Measurements from ENCODE around the gene RFX7. TPM values are rescaled to one million over a fixed set of nuclear protein-coding genes. Genes with fewer than 3 reads are reported as not detected.

The RFX7 gene
- total and polyA plus RNA-seq, 2 of the 4 experiments (the other 2 are of a cell fraction): 4.1 to 10.6 TPM

DNA sequence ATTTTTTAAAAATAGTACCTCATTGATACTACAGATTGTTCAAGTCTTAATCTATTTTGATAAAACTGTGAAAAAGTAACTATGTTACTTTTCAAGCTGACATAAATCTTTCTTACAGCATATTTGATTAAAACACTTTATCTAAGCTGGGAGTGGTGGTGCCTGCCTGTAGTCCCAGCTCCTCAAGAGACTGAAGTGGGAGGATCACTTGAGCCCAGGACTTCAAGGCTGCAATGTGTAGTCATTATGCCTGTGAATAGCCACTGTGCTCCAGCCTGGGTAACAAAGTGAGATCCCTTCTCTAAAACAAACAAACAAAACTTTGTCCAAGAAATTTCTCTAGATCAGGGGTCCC lies 190.7 kb downstream of the RFX7 start:
- TF ChIP-seq CHD1 (IDR thresholded peaks at IDR 0.05; ENCODE audit: low read depth, low read length): no peak
- TF ChIP-seq RFX5 (IDR thresholded peaks at IDR 0.05; ENCODE audit: low read depth, low read length): no peak
- TF ChIP-seq, protein P1, sequence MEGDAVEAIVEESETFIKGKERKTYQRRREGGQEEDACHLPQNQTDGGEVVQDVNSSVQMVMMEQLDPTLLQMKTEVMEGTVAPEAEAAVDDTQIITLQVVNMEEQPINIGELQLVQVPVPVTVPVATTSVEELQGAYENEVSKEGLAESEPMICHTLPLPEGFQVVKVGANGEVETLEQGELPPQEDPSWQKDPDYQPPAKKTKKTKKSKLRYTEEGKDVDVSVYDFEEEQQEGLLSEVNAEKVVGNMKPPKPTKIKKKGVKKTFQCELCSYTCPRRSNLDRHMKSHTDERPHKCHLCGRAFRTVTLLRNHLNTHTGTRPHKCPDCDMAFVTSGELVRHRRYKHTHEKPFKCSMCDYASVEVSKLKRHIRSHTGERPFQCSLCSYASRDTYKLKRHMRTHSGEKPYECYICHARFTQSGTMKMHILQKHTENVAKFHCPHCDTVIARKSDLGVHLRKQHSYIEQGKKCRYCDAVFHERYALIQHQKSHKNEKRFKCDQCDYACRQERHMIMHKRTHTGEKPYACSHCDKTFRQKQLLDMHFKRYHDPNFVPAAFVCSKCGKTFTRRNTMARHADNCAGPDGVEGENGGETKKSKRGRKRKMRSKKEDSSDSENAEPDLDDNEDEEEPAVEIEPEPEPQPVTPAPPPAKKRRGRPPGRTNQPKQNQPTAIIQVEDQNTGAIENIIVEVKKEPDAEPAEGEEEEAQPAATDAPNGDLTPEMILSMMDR (conservative IDR thresholded peaks at IDR 0.05; ENCODE audit: low read depth, low read length): no peak
- no peak for TF ChIP-seq NFE2L2 (IDR thresholded peaks at IDR 0.05; ENCODE audit: low read depth, low read length)
- TF ChIP-seq MAFK (IDR thresholded peaks at IDR 0.05; ENCODE audit: low read depth, low read length): no peak
- no peak for TF ChIP-seq CEBPB (IDR thresholded peaks at IDR 0.05; ENCODE audit: low read depth, low read length)
- TF ChIP-seq BHLHE40 (IDR thresholded peaks at IDR 0.05; ENCODE audit: low read depth, low read length): no peak
- TF ChIP-seq RAD21 (IDR thresholded peaks at IDR 0.05; ENCODE audit: low read length): no peak
- TF ChIP-seq SMC3 (IDR thresholded peaks at IDR 0.05; ENCODE audit: low read depth, low read length): no peak
- TF ChIP-seq FOS (IDR thresholded peaks at IDR 0.05; ENCODE audit: low read depth, low read length): no peak
- no peak for TF ChIP-seq USF2 (IDR thresholded peaks at IDR 0.05; ENCODE audit: low read depth, low read length)
- no peak for TF ChIP-seq RCOR1 (IDR thresholded peaks at IDR 0.05; ENCODE audit: insufficient replicate concordance, low read length)
- no peak for TF ChIP-seq MXI1 (IDR thresholded peaks at IDR 0.05; ENCODE audit: borderline replicate concordance, low read depth, low read length)
- TF ChIP-seq MAZ (IDR thresholded peaks at IDR 0.05; ENCODE audit: borderline replicate concordance, low read depth, low read length): no peak
- Histone ChIP-seq H4K8ac (ENCODE audit: low read depth in 2 of 2, low read length in 2 of 2) (no peak overlapping the region), H4K5ac (ENCODE audit: low read depth, low read length) (no peak overlapping the region), H2BK20ac (ENCODE audit: low read depth, low read length) (no peak overlapping the region), H3K9me3 (ENCODE audit: control insufficient read depth, insufficient read depth, low read length) (no peaks in the 10 kb centered on the region), H3K23ac (ENCODE audit: low read depth, low read length) (no peak overlapping the region), H4K20me1 (ENCODE audit: insufficient read depth, low read length) (no peaks in the 10 kb centered on the region), H3K18ac (ENCODE audit: low read depth, low read length) (no peak overlapping the region), H3K14ac (replicated peaks; ENCODE audit: low read depth, low read length) (no peak overlapping the region), H2AK5ac (ENCODE audit: low read depth, low read length) (no peak overlapping the region), H2BK120ac (ENCODE audit: low read depth, low read length) (no peak overlapping the region), H2AK9ac (replicated peaks; ENCODE audit: low read depth, low read length, poor library complexity) (no peak overlapping the region), H3K4me1 (ENCODE audit: control insufficient read depth, insufficient read depth, low read length) (peaks cover 7% of the 10 kb centered on the region), H3K4ac (ENCODE audit: low read depth, low read length) (no peak overlapping the region), H2AFZ (replicated peaks; ENCODE audit: low read length, poor library complexity) (no peak overlapping the region), H3K4me3 (ENCODE audit: insufficient read depth, low read depth, low read length) (no peak overlapping the region), H3K9ac (ENCODE audit: low read depth, low read length) (no peak overlapping the region), H3K27ac (ENCODE audit: insufficient read depth, low read length) (no peak overlapping the region), H3K4me2 (ENCODE audit: low read depth, low read length) (no peak overlapping the region), H2BK5ac (ENCODE audit: low read depth, low read length, poor library complexity, severe bottlenecking) (no peak overlapping the region), H3K56ac (ENCODE audit: extremely low read depth, insufficient read depth, low read length) (no peak overlapping the region), H4K91ac (ENCODE audit: insufficient read depth, low read depth, low read length) (no peak overlapping the region), H3K79me1 (ENCODE audit: low read depth in 1 of 2, low read length in 2 of 2) (no peaks in the 10 kb centered on the region), H2BK15ac (ENCODE audit: low read depth, low read length) (no peak overlapping the region), H3K36me3 (ENCODE audit: control insufficient read depth, insufficient read depth, low read length) (no peaks in the 10 kb centered on the region), H3K9me1 (ENCODE audit: insufficient read depth, low read length) (peaks cover 6% of the 10 kb centered on the region; the same call in 1 of the 2 replicates), H3K27me3 (ENCODE audit: control insufficient read depth, insufficient read depth, low read length) (no peaks in the 10 kb centered on the region)
- no TSS peak for BruUV-seq (replicated peaks)
- DNase-seq (no peak), ATAC-seq (ENCODE audit: low read depth) (no peak)
- POLR2A ChIA-PET (ENCODE audit: unreplicated experiment): no interaction called here
- dilution Hi-C loops (cut with HindIII; ENCODE audit: low sequenced_read_pairs, unreplicated experiment) (no loop called here), intact Hi-C loops (cut with micrococcal nuclease) (loop anchor here (2.0 kb wide), 3 partner anchors 60 to 404 kb away; partner anchors contain the start of gene NEDD4), in situ Hi-C loops (cut with MboI; ENCODE audit: low sequenced_read_pairs) (loop anchor here (10.0 kb wide), 1 partner anchor 398 kb away; no protein-coding TSS in a partner anchor)
- CTCF ChIA-PET: interaction anchor here (0.6 kb wide), 1 partner anchor 27 kb away, joined by 3 read pairs; no protein-coding TSS in a partner anchor
